ENCODE data around the gene IGF2R. TPM values are rescaled to one million over a fixed set of nuclear protein-coding genes. Genes with fewer than 3 reads are reported as not detected.

Gene IGF2R
- total RNA-seq, 1 donor from 2014 or later: 156 TPM

- intact Hi-C loops (cut with DNase I): no loop called here
- no peaks in the 10 kb centered on the region for H3K27me3 ChIP-seq (ENCODE audit: low read depth)
- peaks cover 9% of the 10 kb centered on the region for H3K4me1 ChIP-seq
- DNase-seq (no peak), ATAC-seq (no peak)
- no peaks in the 10 kb centered on the region for H3K9me3 ChIP-seq
- no peak overlapping the region for H3K27ac ChIP-seq
- H3K36me3 ChIP-seq: peaks cover 100% of the 10 kb centered on the region
- H3K4me3 ChIP-seq: no peak overlapping the region
- no peak for TF ChIP-seq CTCF (IDR thresholded peaks at IDR 0.05)
Observed at GRCh38 chr6:160044687-160045086, 75.8 kb downstream of the IGF2R start.

GRCh38 chr6:160048471-160048870 is 79.6 kb downstream of the IGF2R start:
- DNase-seq (no peak), ATAC-seq (no peak)
- Histone ChIP-seq H3K27me3 (ENCODE audit: low read depth) (no peaks in the 10 kb centered on the region), H3K4me3 (no peak overlapping the region), H3K4me1 (no peaks in the 10 kb centered on the region), H3K9me3 (no peaks in the 10 kb centered on the region), H3K36me3 (peaks cover 100% of the 10 kb centered on the region), H3K27ac (no peak overlapping the region)
- intact Hi-C loops (cut with DNase I): no loop called here
- no peak for TF ChIP-seq CTCF (IDR thresholded peaks at IDR 0.05)

GRCh38 chr6:160049346-160049745 is 80.5 kb downstream of the IGF2R start:
- ATAC-seq: no peak
- intact Hi-C loops (cut with DNase I): no loop called here
- Histone ChIP-seq H3K4me1 (no peaks in the 10 kb centered on the region), H3K4me3 (no peak overlapping the region), H3K27ac (no peak overlapping the region), H3K36me3 (peaks cover 99% of the 10 kb centered on the region), H3K9me3 (no peaks in the 10 kb centered on the region), H3K27me3 (ENCODE audit: low read depth) (no peaks in the 10 kb centered on the region)
- DNase-seq: no peak
- TF ChIP-seq CTCF (IDR thresholded peaks at IDR 0.05): no peak

GRCh38 chr6:160050022-160050421 is 81.1 kb downstream of the IGF2R start:
- TF ChIP-seq CTCF (IDR thresholded peaks at IDR 0.05): no peak
- ATAC-seq (no peak), DNase-seq (no peak)
- intact Hi-C loops (cut with DNase I): no loop called here
- Histone ChIP-seq H3K9me3 (no peaks in the 10 kb centered on the region), H3K4me1 (peaks cover 3% of the 10 kb centered on the region), H3K27ac (no peak overlapping the region), H3K27me3 (ENCODE audit: low read depth) (no peaks in the 10 kb centered on the region), H3K36me3 (peaks cover 99% of the 10 kb centered on the region), H3K4me3 (no peak overlapping the region)

- peaks cover 5% of the 10 kb centered on the region for H3K4me1 ChIP-seq
- no peak overlapping the region for H3K27ac ChIP-seq
- no peak for ATAC-seq
- H3K27me3 ChIP-seq (ENCODE audit: low read depth): no peaks in the 10 kb centered on the region
- no peaks in the 10 kb centered on the region for H3K9me3 ChIP-seq
- no peak overlapping the region for H3K4me3 ChIP-seq
- TF ChIP-seq CTCF (IDR thresholded peaks at IDR 0.05): no peak
- peaks cover 97% of the 10 kb centered on the region for H3K36me3 ChIP-seq
- no peak for DNase-seq
- intact Hi-C loops (cut with DNase I): no loop called here
Observed at GRCh38 chr6:160051390-160051789, 82.5 kb downstream of the IGF2R start.

- no peaks in the 10 kb centered on the region for H3K9me3 ChIP-seq
- DNase-seq: no peak
- no peak overlapping the region for H3K27ac ChIP-seq
- H3K4me3 ChIP-seq: no peak overlapping the region
- ATAC-seq: no peak
- intact Hi-C loops (cut with DNase I): no loop called here
- peaks cover 5% of the 10 kb centered on the region for H3K4me1 ChIP-seq
- TF ChIP-seq CTCF (IDR thresholded peaks at IDR 0.05): no peak
- H3K36me3 ChIP-seq: peaks cover 97% of the 10 kb centered on the region
- H3K27me3 ChIP-seq (ENCODE audit: low read depth): no peaks in the 10 kb centered on the region
Observed at GRCh38 chr6:160054271-160054670, 85.4 kb downstream of the IGF2R start.
